ENCODE data around the gene DTX2. TPM values are rescaled to one million over a fixed set of nuclear protein-coding genes. Genes with fewer than 3 reads are reported as not detected.
"Not testable (repeated sequence)": the region's sequence is repeated elsewhere in the genome, so short reads cannot be mapped to it uniquely, and the experiment has no call there.

The DTX2 gene
- total RNA-seq, 1 donor from 2014 or later = 23.7 TPM

- Mint-ChIP-seq H3K36me3 (ENCODE audit: low read depth) (peaks cover 2% of the 10 kb centered on the region), H3K4me3 (no peak overlapping the region), H3K27ac (no peak overlapping the region), H3K27me3 (no peaks in the 10 kb centered on the region), H3K4me1 (peaks cover 2% of the 10 kb centered on the region), H3K9me3 (no peaks in the 10 kb centered on the region)
- intact Hi-C loops (cut with micrococcal nuclease) = no loop called here
- DNase-seq = no peak
Observed at GRCh38 chr7:76430836-76431235, 30.7 kb upstream of the DTX2 start.

GRCh38 chr7:76437873-76438272 is 23.6 kb upstream of the DTX2 start:
- DNase-seq = peak; percentile 90
- H3K27ac Mint-ChIP-seq; H3K4me3 Mint-ChIP-seq; H3K4me1 Mint-ChIP-seq; H3K9me3 Mint-ChIP-seq; H3K27me3 Mint-ChIP-seq; H3K36me3 Mint-ChIP-seq (ENCODE audit: low read depth); intact Hi-C loops (cut with micrococcal nuclease): not testable (repeated sequence)

- H3K36me3 Mint-ChIP-seq (ENCODE audit: low read depth); H3K27me3 Mint-ChIP-seq; intact Hi-C loops (cut with micrococcal nuclease); H3K4me1 Mint-ChIP-seq; H3K9me3 Mint-ChIP-seq; H3K4me3 Mint-ChIP-seq; H3K27ac Mint-ChIP-seq: not testable (repeated sequence)
- peak; percentile 53 for DNase-seq
Observed at GRCh38 chr7:76439120-76439888, 22.2 kb upstream of the DTX2 start.

- peak; percentile 45 for DNase-seq
Observed at GRCh38 chr7:76440404-76440803, 21.1 kb upstream of the DTX2 start.

GRCh38 chr7:76441792-76442191 is 19.7 kb upstream of the DTX2 start:
- H3K9me3 Mint-ChIP-seq; H3K4me3 Mint-ChIP-seq; H3K27ac Mint-ChIP-seq; H3K27me3 Mint-ChIP-seq; H3K36me3 Mint-ChIP-seq (ENCODE audit: low read depth); DNase-seq; intact Hi-C loops (cut with micrococcal nuclease); H3K4me1 Mint-ChIP-seq: not testable (repeated sequence)

More at GRCh38 chr7:76440404-76440803, 21.1 kb upstream of the DTX2 start:
- H3K9me3 Mint-ChIP-seq; intact Hi-C loops (cut with micrococcal nuclease); H3K36me3 Mint-ChIP-seq (ENCODE audit: low read depth); H3K4me1 Mint-ChIP-seq; H3K4me3 Mint-ChIP-seq; H3K27ac Mint-ChIP-seq; H3K27me3 Mint-ChIP-seq: not testable (repeated sequence)

- H3K9me3 Mint-ChIP-seq; H3K27me3 Mint-ChIP-seq; intact Hi-C loops (cut with micrococcal nuclease); H3K4me1 Mint-ChIP-seq; H3K4me3 Mint-ChIP-seq; H3K36me3 Mint-ChIP-seq (ENCODE audit: low read depth); H3K27ac Mint-ChIP-seq: not testable (repeated sequence)
- DNase-seq = peak; percentile 51
Observed at GRCh38 chr7:76442664-76443446, 18.7 kb upstream of the DTX2 start.

- H3K36me3 Mint-ChIP-seq (ENCODE audit: low read depth); H3K9me3 Mint-ChIP-seq; H3K4me3 Mint-ChIP-seq; intact Hi-C loops (cut with micrococcal nuclease); H3K4me1 Mint-ChIP-seq; H3K27me3 Mint-ChIP-seq: not testable (repeated sequence)
- H3K27ac Mint-ChIP-seq = peak overlapping the region; percentile 22
- peak; percentile 59 for DNase-seq
Observed at GRCh38 chr7:76443846-76444245, 17.7 kb upstream of the DTX2 start.

- intact Hi-C loops (cut with micrococcal nuclease) = not testable (repeated sequence)
- peak; percentile 77 for DNase-seq
- peak overlapping the region; percentile 49 for H3K4me3 Mint-ChIP-seq
Observed at GRCh38 chr7:76445577-76446008, 15.9 kb upstream of the DTX2 start.

GRCh38 chr7:76457017-76457416 is 4.5 kb upstream of the DTX2 start:
- H3K36me3 Mint-ChIP-seq (ENCODE audit: low read depth); H3K27me3 Mint-ChIP-seq; H3K4me1 Mint-ChIP-seq; H3K27ac Mint-ChIP-seq; intact Hi-C loops (cut with micrococcal nuclease); H3K9me3 Mint-ChIP-seq; H3K4me3 Mint-ChIP-seq; DNase-seq: not testable (repeated sequence)

More at GRCh38 chr7:76445577-76446008, 15.9 kb upstream of the DTX2 start:
- not testable (repeated sequence) for H3K9me3 Mint-ChIP-seq; H3K27me3 Mint-ChIP-seq; H3K4me1 Mint-ChIP-seq; H3K36me3 Mint-ChIP-seq (ENCODE audit: low read depth)
- H3K27ac Mint-ChIP-seq = peak overlapping the region; percentile 86

GRCh38 chr7:76458504-76458903 is 3.0 kb upstream of the DTX2 start:
- H3K4me3 Mint-ChIP-seq; H3K9me3 Mint-ChIP-seq; H3K27ac Mint-ChIP-seq; H3K36me3 Mint-ChIP-seq (ENCODE audit: low read depth); H3K4me1 Mint-ChIP-seq; H3K27me3 Mint-ChIP-seq; intact Hi-C loops (cut with micrococcal nuclease); DNase-seq: not testable (repeated sequence)

- intact Hi-C loops (cut with micrococcal nuclease); H3K9me3 Mint-ChIP-seq; H3K4me1 Mint-ChIP-seq; H3K27me3 Mint-ChIP-seq; DNase-seq; H3K36me3 Mint-ChIP-seq (ENCODE audit: low read depth); H3K27ac Mint-ChIP-seq; H3K4me3 Mint-ChIP-seq: not testable (repeated sequence)
Observed at GRCh38 chr7:76460767-76461166, 742 bp upstream of the DTX2 start.

- H3K9me3 Mint-ChIP-seq; H3K36me3 Mint-ChIP-seq (ENCODE audit: low read depth); H3K4me1 Mint-ChIP-seq; H3K4me3 Mint-ChIP-seq; H3K27me3 Mint-ChIP-seq; intact Hi-C loops (cut with micrococcal nuclease); H3K27ac Mint-ChIP-seq; DNase-seq: not testable (repeated sequence)
Observed at GRCh38 chr7:76462271-76462882, 868 bp downstream of the DTX2 start.

GRCh38 chr7:76464959-76465358 is 3.5 kb downstream of the DTX2 start:
- H3K9me3 Mint-ChIP-seq; H3K27ac Mint-ChIP-seq; H3K27me3 Mint-ChIP-seq; DNase-seq; H3K36me3 Mint-ChIP-seq (ENCODE audit: low read depth); H3K4me1 Mint-ChIP-seq; intact Hi-C loops (cut with micrococcal nuclease); H3K4me3 Mint-ChIP-seq: not testable (repeated sequence)

- H3K27ac Mint-ChIP-seq; H3K27me3 Mint-ChIP-seq; DNase-seq; H3K4me3 Mint-ChIP-seq; H3K9me3 Mint-ChIP-seq; intact Hi-C loops (cut with micrococcal nuclease); H3K36me3 Mint-ChIP-seq (ENCODE audit: low read depth); H3K4me1 Mint-ChIP-seq: not testable (repeated sequence)
Observed at GRCh38 chr7:76465950-76466349, 4.4 kb downstream of the DTX2 start.
